Activated CD4-positive, alpha-beta T cell treated with anti-CD3 and anti-CD28 coated beads for 1 hour (primary cell): ENCODE data around the gene PPARA.
"Not testable (repeated sequence)": the region's sequence is repeated elsewhere in the genome, so short reads cannot be mapped to it uniquely, and the experiment has no call there.

ENCODE experiments used
- DNase-seq: peaks from one replicate; pipeline ENCODE4 v3.0.0-alpha.2; 2020

Gene PPARA

DNA sequence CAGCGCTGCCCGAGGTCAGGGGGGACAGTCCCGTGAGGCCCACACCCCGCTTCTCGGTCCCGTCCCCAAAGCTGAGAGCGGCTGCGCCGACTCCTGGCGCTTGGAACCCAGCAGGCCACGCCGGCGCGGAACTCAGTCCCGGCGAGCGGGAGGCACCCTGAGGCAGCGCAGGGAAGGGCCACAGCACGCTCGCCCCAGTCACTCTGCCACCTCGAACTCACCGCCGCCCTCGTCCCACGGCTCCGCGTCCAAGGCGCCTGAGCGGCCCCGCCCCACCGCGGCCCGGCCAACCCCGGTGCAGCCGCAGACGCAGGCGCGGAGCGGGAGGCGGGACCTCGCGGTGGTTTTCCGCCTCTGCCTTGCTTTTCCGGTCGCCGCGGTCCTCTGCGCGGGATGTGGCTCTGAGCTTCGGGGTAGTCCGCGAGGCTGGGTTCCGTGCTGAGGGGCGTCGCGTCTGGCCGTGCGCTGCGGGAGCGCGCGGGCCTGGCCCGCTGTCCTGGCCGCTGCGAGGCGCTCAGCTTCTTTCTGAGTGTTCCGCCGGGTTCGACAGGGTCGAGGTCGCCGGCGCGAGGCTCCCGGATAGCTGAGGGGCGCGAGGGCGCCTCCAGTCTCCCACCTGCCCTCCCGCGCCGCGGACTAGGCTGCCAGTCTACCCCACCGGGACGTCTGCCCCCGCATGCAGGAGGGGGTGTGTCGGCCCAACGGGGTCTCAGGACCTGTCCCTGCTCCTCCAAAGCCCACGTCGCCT, 99.9 kb downstream of the PPARA start, which contains the start of gene CDPF1:
Gene CDPF1, minus strand, starts transcription at position 259 of the 748 bp plus-strand sequence. CDS start 2,009 bp downstream, outside the sequence.
- peak; percentile 86 for DNase-seq

GRCh38 chr22:46250783-46251125, 100.4 kb downstream of the PPARA start:
- no peak for DNase-seq

- DNase-seq, result no peak
These were observed 100.9 kb downstream of the PPARA start for GRCh38 chr22:46251266-46251665.

GRCh38 chr22:46251816-46252380, 101.6 kb downstream of the PPARA start:
- DNase-seq, result no peak

DNA sequence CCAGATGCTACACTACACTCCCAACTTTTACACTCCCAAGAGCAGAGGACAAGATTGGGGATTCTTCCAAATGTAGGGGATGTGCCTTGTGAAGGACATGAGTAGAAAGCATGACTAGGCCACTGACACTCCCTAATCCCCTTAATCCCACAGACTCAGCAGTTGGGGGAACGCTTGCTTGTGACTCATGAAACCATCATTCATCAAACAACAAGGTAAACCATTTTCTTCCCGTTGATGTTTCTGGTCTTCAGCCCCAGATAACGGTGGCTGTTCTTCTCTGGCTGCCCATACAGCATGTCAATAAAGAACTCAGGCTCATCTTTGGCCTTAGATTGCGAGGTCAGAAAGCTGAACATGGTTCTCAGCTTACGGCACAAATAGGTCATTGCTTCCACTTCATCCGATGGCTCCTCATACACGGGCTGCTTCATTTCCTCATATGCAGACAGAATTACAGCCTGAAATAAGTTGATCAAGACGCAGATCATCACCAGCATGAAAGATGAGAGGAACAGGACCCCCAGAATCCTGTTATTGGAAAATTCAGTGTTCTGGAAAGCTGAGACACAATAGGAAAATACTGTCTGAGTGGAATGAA, 106.1 kb downstream of the PPARA start:
- no peak for DNase-seq

DNA sequence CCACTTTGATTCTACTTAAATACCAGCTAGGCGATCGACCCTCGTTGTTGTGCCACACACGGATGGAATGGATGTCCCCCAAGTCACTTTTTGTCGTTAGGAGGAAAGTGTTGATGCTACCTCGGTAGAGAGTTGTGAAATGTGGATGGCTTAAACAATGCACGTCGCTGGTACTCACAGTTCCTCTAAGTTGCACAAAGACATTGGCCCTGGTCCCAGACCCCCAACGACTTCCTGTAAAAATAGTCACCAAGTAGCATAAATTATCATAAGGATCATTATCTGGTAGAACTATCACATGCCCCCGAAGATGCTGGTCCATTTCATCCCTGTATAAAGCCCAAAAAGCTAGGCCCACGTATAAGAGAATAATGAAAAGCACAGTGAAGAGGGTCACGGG, 109.0 kb downstream of the PPARA start:
- no peak for DNase-seq

GRCh38 chr22:46260038-46260437, 109.7 kb downstream of the PPARA start:
- DNase-seq, result no peak

DNA sequence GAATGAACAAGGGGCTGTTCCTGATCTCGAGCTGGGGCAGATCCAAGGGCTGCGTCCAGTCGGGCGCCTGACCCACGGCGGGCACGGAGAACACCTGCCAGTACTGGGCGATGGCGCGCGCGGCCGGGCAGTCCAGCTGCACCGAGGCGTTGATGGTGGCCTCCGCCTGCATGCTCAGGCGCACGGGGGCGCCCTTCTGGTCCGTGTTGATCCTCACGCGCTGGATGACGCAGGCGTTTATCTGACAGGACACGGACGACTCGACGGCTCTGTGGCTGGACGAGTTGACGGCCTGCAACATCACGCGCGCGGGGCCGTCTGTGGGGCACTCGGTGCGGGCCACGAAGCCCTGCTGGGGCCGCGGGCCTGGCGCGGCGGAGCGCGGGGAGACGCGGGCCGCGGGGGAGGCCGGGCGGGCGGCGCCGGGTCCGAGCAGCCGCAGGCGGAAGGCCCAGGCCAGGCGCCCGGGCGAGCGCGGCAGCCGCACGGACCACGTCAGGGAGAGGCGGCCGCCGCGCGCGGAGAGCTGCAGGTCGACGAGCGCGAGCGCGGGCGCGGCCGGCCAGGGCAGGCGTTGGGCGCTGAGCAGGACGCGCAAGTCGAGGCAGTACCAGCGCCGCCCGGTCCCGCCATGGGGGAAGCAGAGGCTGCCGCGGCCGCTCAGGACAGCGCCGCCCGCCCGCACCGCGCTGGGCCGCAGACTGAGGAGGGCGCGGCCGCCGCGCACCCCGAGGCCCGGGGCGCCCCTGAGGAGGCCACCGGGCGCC, 112.3 kb downstream of the PPARA start:
- DNase-seq, result no peak

- no peak for DNase-seq
These were observed 112.9 kb downstream of the PPARA start, which contains the start of gene PKDREJ for GRCh38 chr22:46263216-46263590. Gene PKDREJ, minus strand, starts transcription at chr22:46263343. Its CDS starts 21 bp downstream, at chr22:46263322.

- not testable (repeated sequence) for DNase-seq
These were observed 114.2 kb downstream of the PPARA start for GRCh38 chr22:46264520-46264919.

DNA sequence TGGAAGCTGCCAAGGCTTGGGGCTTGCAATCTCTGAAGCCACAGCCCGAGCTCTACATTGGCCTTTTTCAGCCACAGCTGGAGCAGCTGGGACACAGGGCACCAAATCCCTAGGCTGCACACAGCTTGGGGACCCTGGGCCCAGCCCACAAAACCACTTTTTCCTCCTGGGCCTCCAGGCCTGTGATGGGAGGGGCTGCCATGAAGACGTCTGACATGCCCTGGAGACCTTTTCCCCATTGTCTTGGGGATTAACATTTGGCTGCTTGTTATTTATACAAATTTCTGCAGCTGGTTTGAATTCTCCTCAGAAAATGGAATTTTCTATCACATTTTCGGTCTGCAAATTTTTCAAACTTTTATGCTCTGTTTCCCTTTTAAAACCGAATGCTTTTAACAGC, 115.3 kb downstream of the PPARA start:
- DNase-seq, result not testable (repeated sequence)

DNA sequence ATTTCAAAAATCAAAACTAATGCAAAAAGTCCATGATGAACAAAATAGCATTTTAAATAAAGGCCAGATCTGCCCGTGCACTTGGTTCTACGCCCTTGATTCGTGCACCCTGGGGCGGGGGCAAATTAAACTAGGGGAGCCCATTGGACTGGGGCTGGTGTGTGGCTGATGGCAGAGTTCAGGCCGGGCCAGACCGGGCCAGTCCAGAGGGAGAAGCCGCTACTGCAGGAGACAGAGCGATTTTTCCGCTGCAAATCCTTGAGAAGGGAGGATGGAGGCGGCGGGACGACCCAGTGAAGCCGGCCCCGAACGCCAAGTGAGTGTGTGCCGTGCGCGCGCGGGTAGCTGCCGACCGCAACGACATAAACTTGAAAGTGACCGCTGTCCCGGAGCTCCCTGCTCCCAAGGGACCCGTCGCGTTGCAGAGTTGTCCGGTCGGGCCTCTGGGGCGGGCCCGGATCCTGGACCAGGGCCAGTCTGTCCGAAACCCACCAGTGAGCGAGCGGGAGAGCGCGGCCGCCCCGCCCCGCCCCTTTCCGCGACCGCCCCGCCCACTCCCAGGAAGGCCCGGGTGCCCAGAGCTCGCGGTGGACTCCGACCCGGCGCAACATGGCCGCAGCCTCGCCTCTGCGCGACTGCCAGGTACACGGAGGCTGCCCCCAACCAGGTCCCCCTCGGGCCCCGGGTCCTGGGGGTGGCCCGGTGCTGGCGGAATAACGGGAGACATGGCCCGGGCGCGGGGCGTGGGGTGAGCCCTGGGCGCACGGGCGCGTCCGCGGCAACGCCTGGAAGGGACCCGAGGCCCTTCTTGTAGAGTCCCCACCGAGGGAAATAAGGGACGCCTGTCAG, 117.3 kb downstream of the PPARA start, which contains the start of gene TTC38:
Gene TTC38, plus strand, starts transcription at position 578 of the 849 bp plus-strand sequence. Its CDS starts 32 bp downstream, at position 610.
- DNase-seq, result peak; percentile 36

DNA sequence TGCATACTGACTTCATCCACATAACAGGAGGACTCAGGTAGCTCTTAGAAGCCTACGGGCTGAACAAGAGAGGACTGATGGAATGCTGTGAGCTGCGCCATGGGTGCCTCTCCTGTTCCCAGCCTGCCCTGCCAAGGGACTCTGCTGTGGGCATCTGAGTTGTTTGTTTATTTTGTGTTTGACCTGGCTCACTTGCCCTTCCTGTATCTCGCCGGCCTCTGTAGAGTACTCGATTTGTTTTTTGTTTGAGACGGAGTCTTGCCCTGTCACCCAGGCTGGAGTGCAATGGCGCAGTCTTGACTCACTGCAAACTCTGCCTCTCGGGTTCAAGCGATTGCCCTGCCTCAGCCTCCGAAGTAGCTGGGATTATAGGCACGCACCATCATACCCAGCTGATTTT, 119.2 kb downstream of the PPARA start:
- DNase-seq, result no peak

DNA sequence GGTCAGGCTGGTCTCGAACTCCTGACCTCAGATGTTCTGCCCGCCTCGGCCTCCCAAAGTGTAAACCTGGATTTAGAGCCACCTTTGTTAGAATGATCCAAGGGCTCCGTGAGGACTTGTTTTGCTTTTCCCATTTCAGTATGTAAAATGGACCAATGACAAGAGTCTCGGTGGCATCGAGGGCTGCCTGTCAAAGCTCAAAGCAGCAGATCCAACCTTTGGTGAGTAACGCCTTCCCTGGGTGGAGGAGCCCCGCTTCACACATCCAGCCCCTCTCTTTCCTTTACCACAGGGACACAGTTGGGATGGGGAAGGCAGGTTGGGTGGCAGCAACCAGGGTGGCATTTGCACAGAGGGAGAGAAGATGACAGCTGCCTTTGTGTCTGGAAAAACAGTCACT, 121.9 kb downstream of the PPARA start:
- no peak for DNase-seq

GRCh38 chr22:46272762-46273431, 122.6 kb downstream of the PPARA start:
- no peak for DNase-seq

DNA sequence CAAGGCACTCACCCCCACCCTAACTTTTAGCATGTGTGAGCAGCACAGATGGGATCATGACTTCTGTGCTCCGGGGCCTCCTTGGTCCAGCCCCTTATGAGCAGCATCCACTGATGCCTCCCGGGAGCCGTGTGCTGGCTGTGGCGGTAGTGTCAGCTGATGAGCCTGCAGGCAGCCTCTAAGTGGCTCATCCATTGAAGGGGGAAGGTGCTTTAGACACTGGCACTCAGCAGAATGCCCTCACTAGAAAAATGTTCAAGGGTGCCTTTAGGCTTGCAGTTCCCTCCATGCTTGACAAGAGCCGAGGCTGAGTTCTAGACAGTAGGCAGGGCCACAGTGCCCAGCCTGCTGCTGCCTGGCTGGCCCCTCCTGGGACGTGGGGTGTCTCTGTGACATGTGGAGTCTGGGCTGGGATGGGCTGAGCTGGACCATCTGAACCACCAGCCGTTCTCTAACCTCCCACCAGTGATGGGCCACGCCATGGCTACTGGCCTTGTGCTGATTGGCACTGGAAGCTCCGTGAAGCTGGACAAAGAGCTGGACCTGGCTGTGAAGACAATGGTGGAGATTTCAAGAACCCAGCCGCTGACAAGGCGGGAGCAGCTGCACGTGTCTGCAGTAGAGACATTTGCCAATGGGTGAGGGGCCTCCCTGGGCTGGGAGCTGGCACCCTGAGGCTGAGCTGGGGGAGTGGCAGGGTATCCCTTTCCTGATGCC, 123.3 kb downstream of the PPARA start:
- DNase-seq, result no peak

DNA sequence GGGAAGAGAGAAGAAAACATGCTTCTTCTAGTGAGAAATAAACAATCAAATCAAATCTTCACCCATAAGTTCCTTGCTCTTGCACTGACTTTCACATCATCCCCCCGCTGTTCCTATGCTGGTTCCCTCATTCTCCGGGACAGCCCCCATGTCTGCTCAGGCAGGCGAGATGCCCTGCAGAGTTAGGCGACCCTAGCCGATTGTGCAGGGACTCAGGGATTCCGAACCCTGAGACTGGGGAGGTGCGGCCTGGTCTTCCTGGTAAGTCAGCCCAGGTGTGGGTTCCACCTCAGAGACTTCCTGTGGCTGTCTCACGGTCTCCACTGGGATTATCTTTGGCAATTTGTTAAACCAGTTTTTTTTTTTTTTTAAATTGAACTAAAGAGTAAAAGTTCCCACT, 124.1 kb downstream of the PPARA start:
- DNase-seq, result no peak

- no peak for DNase-seq
These were observed 125.3 kb downstream of the PPARA start for GRCh38 chr22:46275455-46276122.

DNA sequence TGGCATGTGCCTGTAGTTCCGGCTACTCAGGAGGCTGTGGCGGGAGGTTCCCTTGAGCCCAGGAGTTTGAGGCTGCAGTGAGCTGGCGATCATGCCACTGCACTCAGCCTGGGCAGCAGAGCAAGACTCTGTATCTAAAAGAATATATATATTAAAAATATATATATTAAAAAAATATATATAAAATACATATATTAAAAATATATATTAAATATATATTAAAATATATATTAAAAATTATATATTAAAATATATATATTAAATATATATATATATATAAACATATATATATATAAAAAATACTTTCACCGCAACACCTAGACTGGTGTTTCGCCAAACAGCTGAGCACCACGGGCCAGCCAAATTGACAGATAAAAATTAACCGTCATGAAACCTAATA, 126.2 kb downstream of the PPARA start:
- no peak for DNase-seq
